Measurements from ENCODE around the gene RBM15B. TPM values are rescaled to one million over a fixed set of nuclear protein-coding genes. Genes with fewer than 3 reads are reported as not detected.

Gene RBM15B
- total and polyA plus RNA-seq, 11 donors = 4.0 to 21.5 (median 15.7) TPM

- Histone ChIP-seq H3K4me1 (peaks cover 0 to 4% (median 0%) of the 10 kb centered on the region in 12 donors), H3K27ac (no peak overlapping the region), H3K27me3 (no peaks in the 10 kb centered on the region), H3K36me3 (peaks cover 0 to 31% (median 25%) of the 10 kb centered on the region in 9 donors), H3K9me3 (peaks cover 0 to 14% (median 0%) of the 10 kb centered on the region in 12 donors), H3K4me3 (no peak overlapping the region)
- DNase-seq (no peak), ATAC-seq (no peak)
- intact Hi-C loops (cut with DNase I) = no loop called here
- TF ChIP-seq POLR2A (IDR thresholded peaks at IDR 0.05) (no peak), CTCF (IDR thresholded peaks at IDR 0.05) (no peak)
- WGBS, 4 donors = 87 to 94% (median 92%) methylated on average over 4 of the region's 4 CpGs
Observed at GRCh38 chr3:51445544-51446280, 54.6 kb downstream of the RBM15B start.

Other genes with a start within 250 kb of the RBM15B start
- 10 to 100 TPM; 22.3 to 87.2 (median 47.5) TPM for gene MANF, start 6.0 kb upstream of the RBM15B start, total RNA-seq
- gene MANF, start 6.0 kb upstream of the RBM15B start, polyA plus RNA-seq = 100 to 1,000 TPM in 1 of 2 donors, 10 to 100 TPM in 1; 21.2 to 130 TPM
- gene DCAF1, start 108.7 kb downstream of the RBM15B start, total RNA-seq = 10 to 100 TPM; 11.0 to 21.5 (median 16.1) TPM
- 10 to 100 TPM in 1 of 2 donors, 1 to 10 TPM in 1; 4.5 to 14.8 TPM for gene DCAF1, start 108.7 kb downstream of the RBM15B start, polyA plus RNA-seq
- 10 to 100 TPM; 10.1 to 20.0 (median 13.3) TPM for gene RAD54L2, start 147.4 kb downstream of the RBM15B start, total RNA-seq
- gene RAD54L2, start 147.4 kb downstream of the RBM15B start, polyA plus RNA-seq = 1 to 10 TPM; 5.5 to 6.8 TPM

Data from heart left ventricle (tissue), 16 donors.